ENCODE measurements around the gene SEMA3F.

Gene SEMA3F

DNA sequence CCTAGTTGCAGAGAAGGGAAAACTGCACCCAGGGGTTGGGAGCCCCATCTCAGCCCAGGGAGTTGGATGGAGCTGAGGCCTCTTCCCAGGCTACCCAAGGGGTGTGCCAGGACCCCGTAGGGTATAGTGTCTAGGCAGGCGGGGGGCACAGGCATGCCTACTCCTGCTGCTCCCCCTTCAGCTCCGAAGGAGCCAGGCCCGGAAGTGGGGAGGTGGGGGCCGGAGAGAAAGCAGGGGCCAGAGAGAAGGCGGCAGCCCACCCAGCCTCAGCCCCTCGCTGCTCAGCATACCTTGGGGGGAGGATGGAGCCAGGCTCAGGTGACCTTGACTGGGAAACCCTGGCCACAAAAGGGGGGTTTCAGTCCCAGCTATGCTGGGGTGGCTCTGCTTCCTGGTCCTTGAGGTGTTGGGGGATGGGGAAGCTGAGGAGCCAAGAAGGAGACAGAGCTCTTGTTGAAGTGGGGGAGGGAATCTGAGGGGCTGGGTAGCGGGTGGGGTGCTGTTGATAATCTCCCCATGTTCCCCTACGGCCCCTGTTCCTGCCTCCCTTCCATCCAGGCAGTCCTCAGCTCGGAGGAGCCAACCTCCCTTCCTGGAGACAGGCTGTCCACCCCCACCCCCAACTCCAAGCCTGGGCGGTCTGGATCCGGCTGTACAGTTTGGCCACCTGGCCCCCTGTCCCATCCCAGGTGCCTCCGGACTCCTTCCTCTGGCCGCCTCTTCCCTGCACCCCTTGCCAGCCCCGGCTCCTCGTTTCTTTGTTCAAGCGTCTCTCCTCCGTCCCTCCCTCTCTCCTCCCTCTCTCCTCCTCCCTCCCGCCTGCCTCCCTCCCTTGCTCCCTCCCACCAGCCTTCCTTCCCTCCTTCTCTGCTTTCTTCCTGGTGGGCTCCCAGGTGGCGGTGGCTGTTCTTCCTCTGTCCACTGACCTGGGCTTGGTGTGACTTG lies 1.7 kb downstream of the SEMA3F start:
- Histone ChIP-seq H3K4me3 (ENCODE audit: insufficient read depth, low read length, poor library complexity, severe bottlenecking) (no peak overlapping the region), H2AFZ (ENCODE audit: low read depth, low read length, severe bottlenecking) (no peak overlapping the region), H3K9ac (ENCODE audit: low read length) (no peak overlapping the region)

DNA sequence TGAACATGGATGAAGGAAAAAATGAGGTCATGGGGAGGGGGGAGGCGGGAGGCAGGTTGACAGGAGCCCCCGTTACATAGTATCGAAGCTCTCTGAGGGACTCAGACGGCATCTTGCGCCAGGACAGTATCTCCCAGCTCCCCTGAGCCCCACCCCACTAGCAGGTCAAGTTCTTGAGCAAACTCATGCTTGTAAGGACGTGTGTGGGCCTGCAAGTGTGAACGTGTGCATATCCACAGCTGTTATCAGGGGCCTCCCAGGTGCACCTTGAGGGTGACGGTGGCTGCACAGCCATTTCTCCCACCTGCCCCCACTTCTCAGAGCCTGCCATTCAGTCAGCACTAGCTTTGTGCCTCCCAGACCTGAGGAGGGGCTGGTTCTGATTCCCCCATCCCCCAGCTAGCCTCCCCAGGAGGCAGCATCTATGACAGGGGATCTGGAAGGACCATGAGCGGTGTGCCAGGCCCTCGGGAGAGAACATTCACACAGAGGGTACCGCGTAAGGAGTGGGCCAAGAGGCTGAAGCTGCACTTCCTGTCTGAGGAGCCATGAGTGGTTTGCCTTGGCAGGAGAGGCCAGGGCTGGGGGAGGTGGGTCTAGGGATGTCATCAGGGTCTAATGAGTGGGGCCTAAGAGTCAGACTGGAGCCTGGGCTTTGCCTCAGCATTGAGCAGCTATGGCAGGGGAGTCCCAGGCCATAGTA lies 2.9 kb downstream of the SEMA3F start:
- Histone ChIP-seq H3K9me2 (replicated peaks; ENCODE audit: insufficient read depth, low read length) (no peaks in the 10 kb centered on the region), H3K36me3 (ENCODE audit: low read length) (no peaks in the 10 kb centered on the region), H3K79me2 (ENCODE audit: insufficient read depth, low read length) (no peaks in the 10 kb centered on the region), H3K4me3 (ENCODE audit: insufficient read depth, low read length, poor library complexity, severe bottlenecking) (no peak overlapping the region), H4K20me1 (ENCODE audit: low read depth, low read length) (no peaks in the 10 kb centered on the region), H3K27ac (ENCODE audit: low read depth, low read length) (no peak overlapping the region), H3F3A (ENCODE audit: insufficient read depth) (no peaks in the 10 kb centered on the region), H3K9me3 (ENCODE audit: insufficient read depth, low read length) (no peaks in the 10 kb centered on the region), H2AFZ (ENCODE audit: low read depth, low read length, severe bottlenecking) (no peak overlapping the region), H3K27me3 (ENCODE audit: low read length) (no peaks in the 10 kb centered on the region), H3K9ac (ENCODE audit: low read length) (no peak overlapping the region), H3K4me2 (ENCODE audit: low read depth, low read length, poor library complexity, severe bottlenecking) (no peak overlapping the region)
- TF ChIP-seq, protein P1, sequence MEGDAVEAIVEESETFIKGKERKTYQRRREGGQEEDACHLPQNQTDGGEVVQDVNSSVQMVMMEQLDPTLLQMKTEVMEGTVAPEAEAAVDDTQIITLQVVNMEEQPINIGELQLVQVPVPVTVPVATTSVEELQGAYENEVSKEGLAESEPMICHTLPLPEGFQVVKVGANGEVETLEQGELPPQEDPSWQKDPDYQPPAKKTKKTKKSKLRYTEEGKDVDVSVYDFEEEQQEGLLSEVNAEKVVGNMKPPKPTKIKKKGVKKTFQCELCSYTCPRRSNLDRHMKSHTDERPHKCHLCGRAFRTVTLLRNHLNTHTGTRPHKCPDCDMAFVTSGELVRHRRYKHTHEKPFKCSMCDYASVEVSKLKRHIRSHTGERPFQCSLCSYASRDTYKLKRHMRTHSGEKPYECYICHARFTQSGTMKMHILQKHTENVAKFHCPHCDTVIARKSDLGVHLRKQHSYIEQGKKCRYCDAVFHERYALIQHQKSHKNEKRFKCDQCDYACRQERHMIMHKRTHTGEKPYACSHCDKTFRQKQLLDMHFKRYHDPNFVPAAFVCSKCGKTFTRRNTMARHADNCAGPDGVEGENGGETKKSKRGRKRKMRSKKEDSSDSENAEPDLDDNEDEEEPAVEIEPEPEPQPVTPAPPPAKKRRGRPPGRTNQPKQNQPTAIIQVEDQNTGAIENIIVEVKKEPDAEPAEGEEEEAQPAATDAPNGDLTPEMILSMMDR (IDR thresholded peaks at IDR 0.05; ENCODE audit: insufficient read depth, low read length, poor library complexity, severe bottlenecking), result no peak
- no peak for TF ChIP-seq EZH2phosphoT487 (conservative IDR thresholded peaks at IDR 0.05; ENCODE audit: low read length)

More for the DNA sequence above, 1.7 kb downstream of the SEMA3F start:
- H3K36me3 ChIP-seq (ENCODE audit: low read length), result no peaks in the 10 kb centered on the region
- no peaks in the 10 kb centered on the region for H3F3A ChIP-seq (ENCODE audit: insufficient read depth)
- no peaks in the 10 kb centered on the region for H3K9me3 ChIP-seq (ENCODE audit: insufficient read depth, low read length)
- no peaks in the 10 kb centered on the region for H4K20me1 ChIP-seq (ENCODE audit: low read depth, low read length)
- H3K27me3 ChIP-seq (ENCODE audit: low read length), result no peaks in the 10 kb centered on the region
- H3K9me2 ChIP-seq (replicated peaks; ENCODE audit: insufficient read depth, low read length), result no peaks in the 10 kb centered on the region
- TF ChIP-seq, protein P1 (IDR thresholded peaks at IDR 0.05; ENCODE audit: insufficient read depth, low read length, poor library complexity, severe bottlenecking), result no peak
- no peak for TF ChIP-seq EZH2phosphoT487 (conservative IDR thresholded peaks at IDR 0.05; ENCODE audit: low read length)
- no peak overlapping the region for H3K4me2 ChIP-seq (ENCODE audit: low read depth, low read length, poor library complexity, severe bottlenecking)
- H3K27ac ChIP-seq (ENCODE audit: low read depth, low read length), result no peak overlapping the region
- no peaks in the 10 kb centered on the region for H3K79me2 ChIP-seq (ENCODE audit: insufficient read depth, low read length)

DNA sequence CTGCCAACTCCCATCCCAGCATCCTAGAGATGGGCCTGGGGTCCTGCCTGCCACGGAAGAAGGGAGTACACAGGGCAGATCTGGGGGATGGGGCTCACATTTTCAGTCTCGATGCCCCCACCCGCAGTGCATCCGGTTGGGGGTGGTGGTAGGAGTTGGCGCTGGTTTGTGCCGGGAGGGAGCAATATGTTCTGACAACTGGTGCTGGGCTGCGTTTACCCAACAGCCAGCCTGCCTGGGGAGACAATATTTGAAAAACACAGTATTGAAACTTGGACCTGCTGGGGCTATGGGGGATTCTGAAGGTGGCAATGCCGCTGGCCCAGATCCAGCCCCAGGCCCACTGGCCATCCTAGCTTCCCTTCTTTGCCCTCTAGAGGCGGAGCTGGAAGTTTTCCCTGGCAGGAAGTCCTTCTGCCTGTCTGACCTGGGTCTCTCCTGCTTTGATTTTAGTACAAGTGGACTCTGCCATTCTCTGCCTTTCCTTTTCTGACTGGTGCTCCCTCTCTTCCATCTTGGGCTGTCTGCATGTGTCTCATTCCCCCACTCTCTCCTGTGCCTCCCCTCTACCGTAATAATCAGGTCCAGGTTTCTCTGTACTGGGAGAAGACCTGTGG lies 3.5 kb downstream of the SEMA3F start:
- Histone ChIP-seq H4K20me1 (ENCODE audit: low read depth, low read length) (no peaks in the 10 kb centered on the region), H2AFZ (ENCODE audit: low read depth, low read length, severe bottlenecking) (no peak overlapping the region), H3K36me3 (ENCODE audit: low read length) (no peaks in the 10 kb centered on the region), H3K9me3 (ENCODE audit: insufficient read depth, low read length) (no peaks in the 10 kb centered on the region), H3F3A (ENCODE audit: insufficient read depth) (no peaks in the 10 kb centered on the region), H3K4me3 (ENCODE audit: insufficient read depth, low read length, poor library complexity, severe bottlenecking) (no peak overlapping the region), H3K9ac (ENCODE audit: low read length) (no peak overlapping the region), H3K9me2 (replicated peaks; ENCODE audit: insufficient read depth, low read length) (no peaks in the 10 kb centered on the region), H3K27me3 (ENCODE audit: low read length) (no peaks in the 10 kb centered on the region), H3K27ac (ENCODE audit: low read depth, low read length) (no peak overlapping the region), H3K4me2 (ENCODE audit: low read depth, low read length, poor library complexity, severe bottlenecking) (no peak overlapping the region), H3K79me2 (ENCODE audit: insufficient read depth, low read length) (no peaks in the 10 kb centered on the region)
- TF ChIP-seq, protein P1 (IDR thresholded peaks at IDR 0.05; ENCODE audit: insufficient read depth, low read length, poor library complexity, severe bottlenecking), result no peak
- no peak for TF ChIP-seq EZH2phosphoT487 (conservative IDR thresholded peaks at IDR 0.05; ENCODE audit: low read length)

All from SU-DHL-6 (cell line).